ENCODE measurements around the gene ZFPL1.

The ZFPL1 gene

DNA sequence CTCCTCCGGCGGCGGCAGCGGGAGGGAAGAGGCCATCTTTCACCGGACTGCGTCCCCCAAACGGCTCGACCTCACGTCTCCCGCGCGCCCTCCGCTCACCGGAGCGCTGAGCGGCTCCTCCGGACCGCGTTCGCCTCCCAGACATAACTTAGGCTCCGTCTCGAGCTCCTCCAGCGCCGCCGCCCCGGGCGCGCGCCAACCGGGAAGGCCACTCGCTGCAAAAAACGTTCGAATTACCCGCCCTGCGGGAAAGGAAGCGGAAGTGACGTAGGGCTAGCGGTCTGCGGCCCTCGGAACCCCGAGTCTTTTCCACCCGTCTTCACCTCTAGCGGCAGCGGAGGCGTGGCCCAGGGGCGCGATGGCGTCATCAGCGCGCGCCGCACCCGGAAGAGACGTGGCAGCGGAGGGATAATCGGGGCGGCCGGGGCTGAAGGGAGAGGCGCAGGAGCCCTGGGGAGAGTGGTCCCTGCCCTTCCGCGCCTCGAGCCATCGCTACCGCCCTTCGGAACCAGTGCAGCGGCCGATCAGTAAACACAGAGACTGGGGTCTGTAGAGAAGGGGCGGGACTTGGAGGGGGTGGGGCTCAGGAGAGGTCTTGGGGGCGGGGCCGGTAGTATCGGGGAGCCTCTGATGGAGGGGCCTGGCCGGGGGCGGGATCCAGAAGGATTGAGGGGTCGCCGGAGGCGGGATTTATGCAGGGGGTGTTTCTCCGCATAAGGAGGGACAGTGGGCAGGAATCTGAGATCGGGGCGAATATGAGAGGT lies at the start of gene ZFPL1, which contains the start of gene CDCA5:
TSS of gene ZFPL1 (plus strand) at position 389 of the 764 bp plus-strand sequence. CDS start 477 bp downstream, outside the sequence.
TSS of gene CDCA5 (minus strand) at position 207 of the 764 bp plus-strand sequence. CDS start at position 145, 62 bp downstream.
- Histone ChIP-seq H3K9ac (ENCODE audit: low read depth in 1 of 2, low read length in 2 of 2) (peak within 1 kb of the TSS; percentile 75 to 96), H3K4me1 (ENCODE audit: control insufficient read depth in 2 of 2, insufficient read depth in 2 of 2, low read length in 2 of 2) (peaks cover 13 to 21% of the 10 kb centered on the region in 2 donors), H3K4me3 (ENCODE audit: low read length in 2 of 2) (peak within 1 kb of the TSS; percentile 70 to 97), H3K27me3 (ENCODE audit: control insufficient read depth in 2 of 2, insufficient read depth in 2 of 2, low read length in 2 of 2) (no peaks in the 10 kb centered on the region), H3K27ac (ENCODE audit: low read depth in 2 of 2, low read length in 2 of 2) (peak within 1 kb of the TSS; percentile 89 to 96), H3K9me3 (ENCODE audit: control insufficient read depth in 2 of 2, low read length in 2 of 2) (no peaks in the 10 kb centered on the region), H3K36me3 (ENCODE audit: control insufficient read depth in 2 of 2, insufficient read depth in 2 of 2, low read length in 2 of 2) (peaks cover 31 to 40% of the 10 kb centered on the region in 2 donors)

DNA sequence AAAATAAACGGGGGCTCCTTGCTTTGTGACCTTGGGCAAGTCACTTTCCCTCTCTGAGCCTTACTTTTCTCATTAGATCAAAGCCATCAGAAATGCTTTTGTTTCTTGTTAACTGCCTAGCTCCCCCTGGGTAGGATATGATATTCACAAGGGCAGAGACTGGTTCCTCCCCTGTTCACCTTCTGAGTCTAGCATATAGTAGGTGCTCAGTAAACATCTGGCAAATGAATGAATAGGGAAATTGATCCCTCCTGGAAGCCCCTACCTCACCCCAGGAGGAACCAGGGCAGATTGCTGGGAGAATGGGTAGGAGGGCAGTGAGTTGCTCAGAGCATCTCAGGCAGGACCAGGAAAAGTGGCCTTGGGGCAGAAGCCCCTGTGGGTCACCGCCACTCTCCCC lies 49.6 kb upstream of the ZFPL1 start:
- H3K9ac ChIP-seq (ENCODE audit: low read depth in 1 of 2, low read length in 2 of 2), result no peak overlapping the region
- no peaks in the 10 kb centered on the region for H3K9me3 ChIP-seq (ENCODE audit: control insufficient read depth in 2 of 2, low read length in 2 of 2)
- no peak overlapping the region for H3K4me3 ChIP-seq (ENCODE audit: low read length in 2 of 2)
- peaks cover 36 to 44% of the 10 kb centered on the region in 2 donors for H3K36me3 ChIP-seq (ENCODE audit: control insufficient read depth in 2 of 2, insufficient read depth in 2 of 2, low read length in 2 of 2)
- H3K4me1 ChIP-seq (ENCODE audit: control insufficient read depth in 2 of 2, insufficient read depth in 2 of 2, low read length in 2 of 2), result no peaks in the 10 kb centered on the region
- H3K27ac ChIP-seq (ENCODE audit: low read depth in 2 of 2, low read length in 2 of 2), result no peak overlapping the region
- no peaks in the 10 kb centered on the region for H3K27me3 ChIP-seq (ENCODE audit: control insufficient read depth in 2 of 2, insufficient read depth in 2 of 2, low read length in 2 of 2)

DNA sequence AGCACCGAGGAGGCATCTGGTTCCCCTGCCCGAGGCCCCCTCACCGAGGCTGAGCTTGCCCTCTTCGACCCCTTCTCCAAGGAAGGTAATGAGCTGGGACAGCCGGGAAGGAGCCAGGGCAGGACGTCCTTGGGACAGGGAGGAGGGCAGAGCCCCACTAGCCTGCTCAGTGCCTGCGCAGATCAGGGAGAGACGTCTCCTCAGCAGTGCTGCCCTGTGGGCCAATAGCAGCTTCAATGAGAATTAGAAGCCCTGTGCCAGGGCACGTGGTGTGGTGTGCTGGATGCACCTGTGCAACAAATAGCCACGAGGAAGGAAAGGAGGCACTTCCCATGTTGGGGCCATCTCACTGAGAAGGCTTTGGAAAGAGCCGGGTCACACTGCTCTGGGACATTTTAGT lies 48.4 kb upstream of the ZFPL1 start:
- no peak overlapping the region for H3K27ac ChIP-seq (ENCODE audit: low read depth in 2 of 2, low read length in 2 of 2)
- H3K9ac ChIP-seq (ENCODE audit: low read depth in 1 of 2, low read length in 2 of 2), result no peak overlapping the region
- no peaks in the 10 kb centered on the region for H3K9me3 ChIP-seq (ENCODE audit: control insufficient read depth in 2 of 2, low read length in 2 of 2)
- H3K4me1 ChIP-seq (ENCODE audit: control insufficient read depth in 2 of 2, insufficient read depth in 2 of 2, low read length in 2 of 2), result no peaks in the 10 kb centered on the region
- H3K27me3 ChIP-seq (ENCODE audit: control insufficient read depth in 2 of 2, insufficient read depth in 2 of 2, low read length in 2 of 2), result no peaks in the 10 kb centered on the region
- H3K36me3 ChIP-seq (ENCODE audit: control insufficient read depth in 2 of 2, insufficient read depth in 2 of 2, low read length in 2 of 2), result peaks cover 36 to 46% of the 10 kb centered on the region in 2 donors
- no peak overlapping the region for H3K4me3 ChIP-seq (ENCODE audit: low read length in 2 of 2)

- Histone ChIP-seq H3K4me3 (ENCODE audit: low read length in 2 of 2) (no peak overlapping the region), H3K36me3 (ENCODE audit: control insufficient read depth in 2 of 2, insufficient read depth in 2 of 2, low read length in 2 of 2) (peaks cover 34 to 41% of the 10 kb centered on the region in 2 donors), H3K27me3 (ENCODE audit: control insufficient read depth in 2 of 2, insufficient read depth in 2 of 2, low read length in 2 of 2) (no peaks in the 10 kb centered on the region), H3K4me1 (ENCODE audit: control insufficient read depth in 2 of 2, insufficient read depth in 2 of 2, low read length in 2 of 2) (peaks cover 3 to 4% of the 10 kb centered on the region in 2 donors), H3K9ac (ENCODE audit: low read depth in 1 of 2, low read length in 2 of 2) (no peak overlapping the region), H3K9me3 (ENCODE audit: control insufficient read depth in 2 of 2, low read length in 2 of 2) (no peaks in the 10 kb centered on the region), H3K27ac (ENCODE audit: low read depth in 2 of 2, low read length in 2 of 2) (no peak overlapping the region)
Measured at GRCh38 chr11:65036931-65037330, 47.1 kb upstream of the ZFPL1 start.

DNA sequence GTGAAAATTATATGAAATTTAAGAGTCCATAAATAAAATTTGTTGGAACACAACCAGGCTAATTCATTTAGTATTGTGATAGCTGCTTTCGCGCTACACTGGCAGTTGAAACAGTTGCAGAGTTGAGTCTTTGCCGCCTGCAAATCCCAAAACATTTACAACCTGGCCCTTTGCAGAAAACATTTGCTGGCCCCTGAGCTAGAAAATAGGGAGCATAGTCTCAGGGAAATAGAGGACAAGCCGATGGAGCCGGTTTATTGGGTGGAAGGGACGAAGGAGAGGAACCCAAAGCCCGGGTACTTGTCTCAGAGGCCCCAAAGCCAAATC lies 43.5 kb upstream of the ZFPL1 start:
- Histone ChIP-seq H3K27me3 (ENCODE audit: control insufficient read depth in 2 of 2, insufficient read depth in 2 of 2, low read length in 2 of 2) (no peaks in the 10 kb centered on the region), H3K9ac (ENCODE audit: low read depth in 1 of 2, low read length in 2 of 2) (peak overlapping the region; percentile 27 to 80), H3K4me1 (ENCODE audit: control insufficient read depth in 2 of 2, insufficient read depth in 2 of 2, low read length in 2 of 2) (peaks cover 11 to 17% of the 10 kb centered on the region in 2 donors), H3K4me3 (ENCODE audit: low read length in 2 of 2) (peak overlapping the region; percentile 73 to 81), H3K27ac (ENCODE audit: low read depth in 2 of 2, low read length in 2 of 2) (peak overlapping the region; percentile 97), H3K9me3 (ENCODE audit: control insufficient read depth in 2 of 2, low read length in 2 of 2) (no peaks in the 10 kb centered on the region), H3K36me3 (ENCODE audit: control insufficient read depth in 2 of 2, insufficient read depth in 2 of 2, low read length in 2 of 2) (peaks cover 27 to 29% of the 10 kb centered on the region in 2 donors)

GRCh38 chr11:65040847-65041622 lies 43.0 kb upstream of the ZFPL1 start, which contains the start of gene SAC3D1:
SAC3D1 (plus strand) TSS chr11:65041210; CDS start chr11:65041293, 83 bp downstream.
- H3K4me1 ChIP-seq (ENCODE audit: control insufficient read depth in 2 of 2, insufficient read depth in 2 of 2, low read length in 2 of 2), result peaks cover 11 to 17% of the 10 kb centered on the region in 2 donors
- no peaks in the 10 kb centered on the region for H3K9me3 ChIP-seq (ENCODE audit: control insufficient read depth in 2 of 2, low read length in 2 of 2)
- peaks cover 23 to 26% of the 10 kb centered on the region in 2 donors for H3K36me3 ChIP-seq (ENCODE audit: control insufficient read depth in 2 of 2, insufficient read depth in 2 of 2, low read length in 2 of 2)
- H3K27ac ChIP-seq (ENCODE audit: low read depth in 2 of 2, low read length in 2 of 2), result peak within 1 kb of the TSS; percentile 97
- peak within 1 kb of the TSS; percentile 27 to 80 for H3K9ac ChIP-seq (ENCODE audit: low read depth in 1 of 2, low read length in 2 of 2)
- H3K27me3 ChIP-seq (ENCODE audit: control insufficient read depth in 2 of 2, insufficient read depth in 2 of 2, low read length in 2 of 2), result no peaks in the 10 kb centered on the region
- H3K4me3 ChIP-seq (ENCODE audit: low read length in 2 of 2), result peak within 1 kb of the TSS; percentile 73 to 81

DNA sequence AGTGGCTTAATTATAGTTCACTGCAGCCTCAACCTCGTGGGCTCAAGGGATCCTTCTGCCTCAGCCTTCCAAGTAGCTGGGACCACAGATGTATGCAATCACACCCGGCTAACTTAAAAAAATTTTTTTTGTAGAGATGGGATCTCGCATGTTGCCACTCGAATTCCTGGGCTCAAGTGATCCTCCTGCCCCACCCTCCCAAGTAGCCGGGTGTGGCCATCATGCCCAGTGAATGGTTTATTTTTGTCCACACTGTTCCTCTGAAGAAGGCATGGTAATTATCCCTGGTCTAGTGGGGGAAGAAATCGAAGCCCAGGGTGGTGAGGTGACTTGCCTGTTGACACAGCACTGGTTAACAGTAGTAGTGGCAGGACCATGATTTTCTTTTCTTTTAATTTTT lies 41.1 kb upstream of the ZFPL1 start:
- Histone ChIP-seq H3K4me1 (ENCODE audit: control insufficient read depth in 2 of 2, insufficient read depth in 2 of 2, low read length in 2 of 2) (peaks cover 11 to 17% of the 10 kb centered on the region in 2 donors), H3K4me3 (ENCODE audit: low read length in 2 of 2) (peak overlapping the region in 1 of 2 donors; percentile 10), H3K9ac (ENCODE audit: low read depth in 1 of 2, low read length in 2 of 2) (no peak overlapping the region), H3K9me3 (ENCODE audit: control insufficient read depth in 2 of 2, low read length in 2 of 2) (no peaks in the 10 kb centered on the region), H3K36me3 (ENCODE audit: control insufficient read depth in 2 of 2, insufficient read depth in 2 of 2, low read length in 2 of 2) (peaks cover 17 to 21% of the 10 kb centered on the region in 2 donors), H3K27ac (ENCODE audit: low read depth in 2 of 2, low read length in 2 of 2) (no peak overlapping the region), H3K27me3 (ENCODE audit: control insufficient read depth in 2 of 2, insufficient read depth in 2 of 2, low read length in 2 of 2) (no peaks in the 10 kb centered on the region)

GRCh38 chr11:65043881-65044501 lies 40.0 kb upstream of the ZFPL1 start:
- Histone ChIP-seq H3K27me3 (ENCODE audit: control insufficient read depth in 2 of 2, insufficient read depth in 2 of 2, low read length in 2 of 2) (no peaks in the 10 kb centered on the region), H3K4me1 (ENCODE audit: control insufficient read depth in 2 of 2, insufficient read depth in 2 of 2, low read length in 2 of 2) (peaks cover 11 to 17% of the 10 kb centered on the region in 2 donors), H3K4me3 (ENCODE audit: low read length in 2 of 2) (no peak overlapping the region), H3K9ac (ENCODE audit: low read depth in 1 of 2, low read length in 2 of 2) (no peak overlapping the region), H3K27ac (ENCODE audit: low read depth in 2 of 2, low read length in 2 of 2) (no peak overlapping the region), H3K9me3 (ENCODE audit: control insufficient read depth in 2 of 2, low read length in 2 of 2) (no peaks in the 10 kb centered on the region), H3K36me3 (ENCODE audit: control insufficient read depth in 2 of 2, insufficient read depth in 2 of 2, low read length in 2 of 2) (peaks cover 9 to 14% of the 10 kb centered on the region in 2 donors)

GRCh38 chr11:65045061-65045460 lies 39.0 kb upstream of the ZFPL1 start:
- H3K9ac ChIP-seq (ENCODE audit: low read depth in 1 of 2, low read length in 2 of 2), result no peak overlapping the region
- no peak overlapping the region for H3K4me3 ChIP-seq (ENCODE audit: low read length in 2 of 2)
- H3K36me3 ChIP-seq (ENCODE audit: control insufficient read depth in 2 of 2, insufficient read depth in 2 of 2, low read length in 2 of 2), result peaks cover 9 to 12% of the 10 kb centered on the region in 2 donors
- H3K9me3 ChIP-seq (ENCODE audit: control insufficient read depth in 2 of 2, low read length in 2 of 2), result no peaks in the 10 kb centered on the region
- no peaks in the 10 kb centered on the region for H3K27me3 ChIP-seq (ENCODE audit: control insufficient read depth in 2 of 2, insufficient read depth in 2 of 2, low read length in 2 of 2)
- no peak overlapping the region for H3K27ac ChIP-seq (ENCODE audit: low read depth in 2 of 2, low read length in 2 of 2)
- peaks cover 11 to 17% of the 10 kb centered on the region in 2 donors for H3K4me1 ChIP-seq (ENCODE audit: control insufficient read depth in 2 of 2, insufficient read depth in 2 of 2, low read length in 2 of 2)
